Measurements from ENCODE around the gene RAP1GAP.

DNA sequence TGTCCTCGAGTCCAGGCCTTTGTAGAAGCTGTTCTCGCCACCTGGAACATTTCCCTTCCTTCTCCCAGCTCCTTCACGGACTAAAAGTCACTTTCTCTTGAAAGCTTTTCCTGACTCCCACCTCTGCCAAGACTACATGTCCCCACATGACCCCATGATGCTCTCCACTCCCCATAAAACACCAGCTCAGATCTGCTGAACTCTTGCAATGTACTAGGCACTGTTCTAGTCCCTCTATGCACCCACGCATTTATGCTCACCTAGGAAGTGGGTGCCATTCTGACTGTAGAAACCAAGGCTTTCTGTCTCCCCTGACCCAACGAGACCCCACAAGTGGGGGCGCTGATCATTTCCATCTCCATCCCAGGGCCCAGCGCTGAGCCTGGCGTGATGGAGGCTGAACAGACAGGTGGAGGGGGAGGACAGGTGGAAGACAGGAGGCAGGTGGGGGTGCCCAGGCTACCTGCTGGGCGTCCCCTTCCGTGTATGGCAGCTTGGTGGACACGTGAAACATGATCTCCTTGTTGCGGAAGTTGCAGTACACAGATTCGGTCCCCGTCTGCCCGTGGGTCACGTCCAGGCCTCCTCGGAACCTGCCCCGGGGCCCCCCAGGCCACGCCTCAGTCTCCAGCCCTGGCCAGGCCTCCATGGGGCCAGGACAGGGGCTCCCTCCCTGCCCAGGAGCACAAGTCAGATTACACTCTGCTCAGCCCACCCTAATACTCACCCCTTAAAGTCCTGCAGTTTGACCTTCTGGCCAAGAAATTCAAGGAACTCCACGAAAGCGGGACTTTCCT is 58.0 kb downstream of the RAP1GAP start:
- TF ChIP-seq, protein P1, sequence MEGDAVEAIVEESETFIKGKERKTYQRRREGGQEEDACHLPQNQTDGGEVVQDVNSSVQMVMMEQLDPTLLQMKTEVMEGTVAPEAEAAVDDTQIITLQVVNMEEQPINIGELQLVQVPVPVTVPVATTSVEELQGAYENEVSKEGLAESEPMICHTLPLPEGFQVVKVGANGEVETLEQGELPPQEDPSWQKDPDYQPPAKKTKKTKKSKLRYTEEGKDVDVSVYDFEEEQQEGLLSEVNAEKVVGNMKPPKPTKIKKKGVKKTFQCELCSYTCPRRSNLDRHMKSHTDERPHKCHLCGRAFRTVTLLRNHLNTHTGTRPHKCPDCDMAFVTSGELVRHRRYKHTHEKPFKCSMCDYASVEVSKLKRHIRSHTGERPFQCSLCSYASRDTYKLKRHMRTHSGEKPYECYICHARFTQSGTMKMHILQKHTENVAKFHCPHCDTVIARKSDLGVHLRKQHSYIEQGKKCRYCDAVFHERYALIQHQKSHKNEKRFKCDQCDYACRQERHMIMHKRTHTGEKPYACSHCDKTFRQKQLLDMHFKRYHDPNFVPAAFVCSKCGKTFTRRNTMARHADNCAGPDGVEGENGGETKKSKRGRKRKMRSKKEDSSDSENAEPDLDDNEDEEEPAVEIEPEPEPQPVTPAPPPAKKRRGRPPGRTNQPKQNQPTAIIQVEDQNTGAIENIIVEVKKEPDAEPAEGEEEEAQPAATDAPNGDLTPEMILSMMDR (conservative IDR thresholded peaks at IDR 0.05; ENCODE audit: low read length): no peak
- TF ChIP-seq EZH2phosphoT487 (IDR thresholded peaks at IDR 0.05; ENCODE audit: borderline replicate concordance, low read depth, low read length): no peak
